ENCODE data around the gene RELN. TPM values are rescaled to one million over a fixed set of nuclear protein-coding genes. Genes with fewer than 3 reads are reported as not detected.

The RELN gene
- total and polyA plus RNA-seq, 10 of the 15 experiments (the other 5 are each of a cell fraction or from before 2014, with no cell fraction given) = 0.11 to 0.21 TPM; not detected in 8

GRCh38 chr7:103432712-103433111, 556.7 kb downstream of the RELN start (continued):
- TF ChIP-seq ATF2 (IDR thresholded peaks at IDR 0.05; ENCODE audit: low read length) (peak; percentile 52; the same call in 1 of the 2 replicates), EP300 (IDR thresholded peaks at IDR 0.05; ENCODE audit: borderline replicate concordance in 1 of 2, control insufficient read depth in 1 of 2, low read depth in 2 of 2, low read length in 2 of 2) (no peak), SIN3A (IDR thresholded peaks at IDR 0.05; ENCODE audit: low read depth, low read length) (no peak), MYC (IDR thresholded peaks at IDR 0.05; ENCODE audit: insufficient read depth, insufficient read length, insufficient replicate concordance, low read length, severe bottlenecking) (no peak), TCF7 (IDR thresholded peaks at IDR 0.05; ENCODE audit: borderline replicate concordance) (no peak), YBX1 (IDR thresholded peaks at IDR 0.05) (no peak), NFYA (IDR thresholded peaks at IDR 0.05; ENCODE audit: borderline replicate concordance, low read depth, low read length) (no peak), POLR2AphosphoS2 (IDR thresholded peaks at IDR 0.05; ENCODE audit: low read depth, low read length) (no peak), NFYB (IDR thresholded peaks at IDR 0.05; ENCODE audit: insufficient read depth, low read depth, low read length) (no peak), SREBF1 (IDR thresholded peaks at IDR 0.05; ENCODE audit: low read length) (no peak), MLLT1 (IDR thresholded peaks at IDR 0.05) (no peak)
- TF ChIP-seq, protein P1, sequence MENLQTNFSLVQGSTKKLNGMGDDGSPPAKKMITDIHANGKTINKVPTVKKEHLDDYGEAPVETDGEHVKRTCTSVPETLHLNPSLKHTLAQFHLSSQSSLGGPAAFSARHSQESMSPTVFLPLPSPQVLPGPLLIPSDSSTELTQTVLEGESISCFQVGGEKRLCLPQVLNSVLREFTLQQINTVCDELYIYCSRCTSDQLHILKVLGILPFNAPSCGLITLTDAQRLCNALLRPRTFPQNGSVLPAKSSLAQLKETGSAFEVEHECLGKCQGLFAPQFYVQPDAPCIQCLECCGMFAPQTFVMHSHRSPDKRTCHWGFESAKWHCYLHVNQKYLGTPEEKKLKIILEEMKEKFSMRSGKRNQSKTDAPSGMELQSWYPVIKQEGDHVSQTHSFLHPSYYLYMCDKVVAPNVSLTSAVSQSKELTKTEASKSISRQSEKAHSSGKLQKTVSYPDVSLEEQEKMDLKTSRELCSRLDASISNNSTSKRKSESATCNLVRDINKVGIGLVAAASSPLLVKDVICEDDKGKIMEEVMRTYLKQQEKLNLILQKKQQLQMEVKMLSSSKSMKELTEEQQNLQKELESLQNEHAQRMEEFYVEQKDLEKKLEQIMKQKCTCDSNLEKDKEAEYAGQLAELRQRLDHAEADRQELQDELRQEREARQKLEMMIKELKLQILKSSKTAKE (IDR thresholded peaks at IDR 0.05; ENCODE audit: low read depth, poor library complexity, severe bottlenecking) = no peak

Measured in GM12878 (cell line).